ENCODE measurements around the gene GMPPB.
A peak's percentile ranks its signal among the peaks of the same experiment; 100 is the strongest.

Gene GMPPB

DNA sequence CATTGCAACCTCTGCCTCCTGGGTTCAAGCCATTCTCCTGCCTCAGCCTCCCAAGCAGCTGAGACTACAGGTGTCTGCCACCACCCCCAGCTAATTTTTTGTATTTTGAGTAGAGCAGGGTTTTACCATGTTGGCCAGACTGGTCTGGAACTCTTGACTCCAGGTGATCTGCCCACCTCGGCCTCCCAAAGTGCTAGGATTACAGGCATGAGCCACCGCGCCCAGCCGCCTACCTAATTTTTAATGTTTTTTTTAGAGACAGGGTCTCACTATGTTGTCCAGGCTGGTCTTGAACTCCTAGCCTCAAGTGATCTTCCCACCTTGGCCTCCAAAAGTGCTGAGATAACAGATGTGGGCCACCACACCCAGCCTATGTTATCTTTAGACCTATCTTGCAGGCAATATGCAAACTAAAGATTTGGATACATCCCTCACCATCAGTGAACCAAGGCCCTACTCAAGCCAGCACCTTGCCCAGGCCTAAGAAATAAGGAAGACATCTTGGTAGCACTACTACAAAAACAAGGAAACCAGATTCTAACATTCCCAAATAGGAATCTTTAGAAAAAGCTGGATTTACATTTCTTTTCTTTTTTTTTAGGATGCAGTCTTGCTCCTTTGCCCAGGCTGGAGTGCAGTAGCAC lies 6.3 kb upstream of the GMPPB start:
- no peak for DNase-seq (ENCODE audit: low read depth in 2 of 2, low spot score in 1 of 2)

GRCh38 chr3:49727924-49728361 lies 4.2 kb upstream of the GMPPB start:
- DNase-seq (ENCODE audit: low read depth in 2 of 2, low spot score in 1 of 2) = no peak

DNA sequence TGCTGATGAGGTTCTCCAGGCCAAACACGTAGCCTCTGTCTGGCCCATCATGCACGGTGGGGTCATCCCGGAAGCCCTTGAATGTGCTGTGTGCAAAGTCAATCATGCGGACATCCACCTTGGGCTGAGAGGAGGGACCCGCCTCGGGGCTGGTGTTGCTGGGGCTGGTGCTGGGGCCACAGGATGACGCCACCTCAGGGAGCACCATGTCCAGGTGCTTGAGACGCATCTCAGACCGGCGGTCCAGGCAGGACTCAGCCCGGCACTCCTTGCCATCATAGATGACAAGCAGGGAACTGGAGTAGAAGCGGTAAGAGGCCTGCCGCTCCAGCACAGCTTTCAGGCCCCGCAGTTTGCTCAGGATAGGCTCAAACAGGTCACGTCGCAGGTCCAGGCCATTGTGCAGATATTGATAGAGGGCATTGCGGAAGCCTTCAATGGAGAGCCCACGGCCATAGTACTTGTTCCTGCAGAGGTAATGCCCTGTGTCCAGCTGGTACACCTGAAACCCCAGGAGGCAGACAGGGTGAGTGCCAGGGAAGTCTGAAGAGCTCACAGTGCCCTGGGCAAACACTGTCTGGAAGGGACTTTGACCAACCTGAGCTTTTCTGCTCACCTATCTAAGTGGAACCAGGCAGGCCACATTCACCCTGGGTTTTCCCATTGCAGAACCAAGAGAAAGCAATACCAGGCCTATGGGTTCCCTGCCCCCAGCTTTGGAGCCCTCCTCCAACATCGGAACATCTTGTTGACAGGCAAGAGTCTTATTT lies 3.6 kb upstream of the GMPPB start:
- DNase-seq (ENCODE audit: low read depth in 2 of 2, low spot score in 1 of 2) = no peak

DNA sequence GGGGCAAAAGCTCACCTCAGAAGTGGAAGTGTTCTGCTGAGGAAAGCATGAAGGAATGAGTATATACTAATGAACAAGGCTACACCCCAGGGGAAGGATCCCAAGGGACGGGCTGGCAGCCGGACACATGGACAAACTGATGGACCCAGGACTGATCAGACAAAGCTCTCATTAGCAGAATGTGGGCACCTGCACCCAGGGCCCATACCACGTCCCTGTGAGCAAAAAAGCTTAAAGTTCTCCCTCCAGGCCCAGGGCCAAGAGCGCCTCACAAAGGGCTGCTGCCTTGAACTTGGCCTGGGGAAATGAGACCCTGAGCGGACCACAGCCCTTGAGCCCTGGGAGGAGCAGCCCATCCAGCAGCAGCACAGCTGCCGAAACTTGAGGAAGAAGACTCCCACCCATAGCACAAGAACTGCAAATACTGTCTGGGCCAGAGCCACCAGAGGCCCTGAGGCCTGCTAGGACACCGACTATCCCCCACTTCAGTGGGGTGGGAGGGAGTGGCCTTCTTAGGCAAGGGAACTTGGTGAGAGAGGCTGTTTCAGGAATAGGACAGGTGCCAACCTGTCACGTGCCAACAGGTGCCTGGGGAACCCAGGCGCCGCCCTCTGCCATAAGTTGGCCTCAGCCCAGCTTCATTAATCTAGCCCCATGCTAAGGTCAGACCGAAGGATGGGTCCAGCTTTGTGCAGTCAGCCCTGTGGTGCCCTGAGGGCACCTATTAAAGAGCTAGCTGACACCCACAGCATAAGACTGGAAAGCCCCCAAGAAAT lies 2.3 kb upstream of the GMPPB start:
- DNase-seq (ENCODE audit: low read depth in 2 of 2, low spot score in 1 of 2) = no peak

GRCh38 chr3:49724586-49724985 lies 835 bp upstream of the GMPPB start:
- no peak for DNase-seq (ENCODE audit: low read depth in 2 of 2, low spot score in 1 of 2)

DNA sequence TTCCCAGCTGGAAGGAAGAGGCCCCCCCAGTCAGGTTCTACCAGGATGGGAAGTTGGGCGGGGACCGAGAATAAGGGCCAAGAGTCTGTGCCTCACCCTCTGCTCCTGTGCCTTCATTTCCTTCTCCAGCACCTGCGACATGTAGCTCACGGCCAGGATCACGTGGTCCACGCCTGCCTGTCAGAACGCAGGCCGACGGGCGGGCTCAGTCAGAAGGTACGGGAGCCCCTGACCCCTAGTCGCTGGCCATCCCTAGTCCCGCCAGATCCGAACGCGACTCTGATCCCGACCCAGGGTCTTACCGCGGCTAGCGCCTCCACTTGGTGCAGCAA lies 489 bp downstream of the GMPPB start:
- DNase-seq (ENCODE audit: low read depth in 2 of 2, low spot score in 1 of 2) = peak in 1 of 2 donors; percentile 17

- no peak for DNase-seq (ENCODE audit: low read depth in 2 of 2, low spot score in 1 of 2)
These were observed 855 bp downstream of the GMPPB start for GRCh38 chr3:49722896-49723295.

DNA sequence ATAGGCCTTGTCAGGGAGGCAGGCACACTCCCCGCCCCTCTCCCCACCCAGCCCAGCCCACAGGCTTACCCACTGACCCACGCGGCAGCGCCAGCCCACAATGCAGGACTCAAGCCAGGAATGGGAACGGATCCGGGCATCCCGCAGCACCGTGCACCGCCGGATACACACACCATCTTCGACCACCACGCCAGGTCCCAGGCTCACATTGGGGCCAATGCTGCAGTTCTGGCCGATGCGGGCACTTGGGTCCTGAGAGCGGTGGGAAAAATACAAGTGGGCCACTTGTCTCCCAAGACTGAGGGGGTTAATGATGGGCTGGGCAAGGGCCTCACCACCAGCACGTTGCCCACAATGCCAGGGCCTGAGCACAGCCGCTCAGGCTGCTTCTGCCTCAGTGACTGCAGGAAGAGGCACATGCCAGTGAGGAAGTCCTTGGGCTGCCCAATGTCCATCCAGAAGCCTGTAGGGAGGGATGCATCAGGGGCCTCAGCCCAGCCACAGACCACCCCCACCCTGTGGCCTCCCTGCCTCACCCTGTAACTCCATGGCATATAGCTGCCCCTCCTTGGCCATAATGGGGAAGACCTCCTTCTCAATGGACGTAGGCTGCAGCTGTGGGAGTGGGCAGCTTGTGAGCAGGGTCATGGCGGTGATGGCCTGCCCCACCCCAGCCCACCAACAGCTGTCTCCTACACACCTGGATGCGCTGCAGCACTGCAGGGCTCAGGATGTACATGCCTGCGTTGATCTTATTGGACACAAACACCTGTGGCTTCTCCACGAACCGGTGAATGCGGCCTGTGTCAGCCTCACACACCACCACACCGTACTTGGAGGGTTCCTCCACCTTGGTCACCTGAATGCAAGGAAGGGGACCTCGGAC lies 1.6 kb downstream of the GMPPB start:
- DNase-seq (ENCODE audit: low read depth in 2 of 2, low spot score in 1 of 2) = no peak

DNA sequence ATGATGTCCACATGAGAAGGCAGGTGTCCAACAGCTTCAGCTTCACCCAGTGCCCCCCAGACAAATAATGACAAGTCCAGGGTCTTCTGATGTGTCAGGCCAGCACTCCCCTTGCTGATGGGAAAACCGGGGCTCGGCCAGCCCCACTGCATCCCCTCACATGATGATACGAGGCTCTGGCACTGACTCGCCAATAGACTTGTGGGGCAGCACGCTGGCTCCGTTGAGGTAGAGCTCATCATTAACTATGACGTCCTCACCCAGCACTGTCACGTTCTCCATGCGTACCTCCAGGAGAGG lies 2.2 kb downstream of the GMPPB start:
- no peak for DNase-seq (ENCODE audit: low read depth in 2 of 2, low spot score in 1 of 2)

DNA sequence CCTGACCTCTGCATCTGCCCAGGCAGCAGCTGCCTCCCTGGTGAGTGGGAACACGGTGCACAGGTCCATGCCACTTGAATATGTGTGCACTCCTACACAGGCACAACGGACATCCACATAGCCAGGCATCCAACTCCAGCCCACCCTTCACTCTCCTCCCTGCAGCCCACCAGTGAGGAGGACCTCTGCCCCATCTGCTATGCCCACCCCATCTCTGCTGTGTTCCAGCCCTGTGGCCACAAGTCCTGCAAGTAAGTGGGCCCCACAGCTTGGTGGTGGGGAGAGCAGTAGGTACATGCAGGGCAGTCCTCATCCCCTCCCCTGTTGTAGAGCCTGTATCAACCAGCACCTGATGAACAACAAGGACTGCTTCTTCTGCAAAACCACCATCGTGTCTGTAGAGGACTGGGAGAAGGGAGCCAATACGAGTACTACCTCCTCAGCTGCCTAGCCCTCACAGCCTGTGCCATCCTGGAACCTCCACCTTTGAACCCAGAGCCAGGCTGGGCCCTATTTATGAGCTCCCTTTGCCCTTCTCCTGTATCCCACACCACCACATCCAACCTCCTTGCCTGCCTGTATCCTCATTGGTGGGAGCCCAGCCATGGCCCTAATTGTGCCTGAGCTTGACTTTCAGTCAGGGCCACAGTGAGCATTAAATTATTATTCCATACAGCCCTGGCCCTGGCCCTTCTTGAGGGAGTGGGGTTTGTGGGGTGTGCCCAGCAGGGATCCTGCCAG lies 2.7 kb downstream of the GMPPB start:
- no peak for DNase-seq (ENCODE audit: low read depth in 2 of 2, low spot score in 1 of 2)

DNA sequence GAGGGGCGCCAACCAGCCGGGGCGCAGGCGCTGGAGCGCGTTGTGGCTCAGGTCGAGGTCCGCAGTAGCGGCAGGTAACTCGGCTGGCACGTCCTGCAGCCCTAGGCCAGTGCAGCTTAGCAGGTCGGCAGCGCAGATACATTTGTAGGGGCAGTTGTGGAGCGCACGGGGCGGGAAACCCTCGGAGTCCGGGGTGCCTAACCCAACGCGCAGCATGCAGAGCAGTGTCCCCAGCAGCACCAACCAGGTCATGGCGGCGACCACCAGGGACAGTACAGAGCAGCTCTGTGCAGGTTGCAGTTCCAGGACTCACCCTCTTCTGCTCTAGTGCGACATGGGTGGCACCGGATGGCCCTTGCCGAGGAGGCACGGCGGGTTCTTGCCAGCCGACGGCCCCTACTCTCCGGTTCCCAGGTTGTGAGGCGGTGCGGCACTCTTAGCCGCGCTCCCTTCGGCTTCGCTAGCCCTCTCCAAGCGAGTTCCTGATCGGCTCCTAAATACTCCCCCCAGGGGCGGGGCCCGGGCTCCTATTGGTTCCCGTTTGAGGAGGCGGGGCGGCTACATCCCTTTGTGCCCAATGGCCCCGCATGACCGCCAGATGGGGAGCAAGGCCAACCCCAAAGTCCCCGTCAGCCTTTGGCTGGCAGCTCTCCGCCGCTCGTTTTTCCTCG lies 4.4 kb downstream of the GMPPB start, which contains the start of gene AMIGO3:
Gene AMIGO3, minus strand, starts transcription at position 471 of the 671 bp plus-strand sequence. Its CDS starts 219 bp downstream, at position 252.
- peak; percentile 72 to 82 for DNase-seq (ENCODE audit: low read depth in 2 of 2, low spot score in 1 of 2)

- no peak for DNase-seq (ENCODE audit: low read depth in 2 of 2, low spot score in 1 of 2)
These were observed 4.9 kb downstream of the GMPPB start for GRCh38 chr3:49718858-49719213.

DNA sequence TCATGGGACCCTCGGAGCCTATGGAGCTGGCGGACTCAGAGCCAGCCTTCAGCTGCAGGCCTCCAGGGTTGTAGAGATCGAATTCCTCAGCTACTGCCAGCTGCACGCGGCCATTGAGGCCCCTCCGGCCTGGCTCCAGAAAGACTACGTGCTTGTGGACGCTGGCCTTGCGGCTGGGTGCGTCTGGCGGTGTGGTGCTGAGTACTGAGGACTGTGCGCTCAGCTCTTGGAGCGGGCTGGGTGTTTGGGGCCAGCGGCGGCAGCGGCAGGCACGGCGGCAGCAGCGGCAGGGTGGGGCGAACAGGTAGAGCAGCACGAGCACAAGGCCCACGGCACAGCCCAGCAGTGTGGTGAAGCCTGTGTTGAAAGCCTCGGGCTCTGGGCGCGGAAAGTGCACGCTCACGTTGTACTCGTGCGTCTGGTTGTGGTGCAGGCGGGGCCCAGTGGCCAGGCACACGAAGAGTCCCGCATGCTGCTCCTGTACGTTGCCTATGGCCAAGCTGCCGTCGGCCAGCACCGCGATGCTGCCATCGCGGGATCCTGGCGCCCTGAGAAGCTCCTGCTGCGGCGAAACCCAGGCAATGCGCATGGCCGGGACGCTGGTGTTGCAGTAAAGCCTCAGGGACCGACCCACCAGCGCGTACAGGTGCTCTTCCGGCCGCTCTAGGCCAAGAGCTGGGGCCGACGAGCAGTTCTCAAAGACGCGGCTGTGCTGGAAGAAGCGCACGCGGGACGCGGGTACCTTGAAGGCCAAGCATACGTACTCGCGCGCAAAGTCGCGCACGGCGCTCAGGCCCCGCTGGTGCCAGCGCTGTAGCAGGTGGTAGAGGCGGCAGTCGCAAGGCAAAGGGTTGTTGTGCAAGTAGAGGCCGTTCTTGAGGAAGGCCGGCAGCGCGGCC lies 5.5 kb downstream of the GMPPB start:
- no peak for DNase-seq (ENCODE audit: low read depth in 2 of 2, low spot score in 1 of 2)

DNA sequence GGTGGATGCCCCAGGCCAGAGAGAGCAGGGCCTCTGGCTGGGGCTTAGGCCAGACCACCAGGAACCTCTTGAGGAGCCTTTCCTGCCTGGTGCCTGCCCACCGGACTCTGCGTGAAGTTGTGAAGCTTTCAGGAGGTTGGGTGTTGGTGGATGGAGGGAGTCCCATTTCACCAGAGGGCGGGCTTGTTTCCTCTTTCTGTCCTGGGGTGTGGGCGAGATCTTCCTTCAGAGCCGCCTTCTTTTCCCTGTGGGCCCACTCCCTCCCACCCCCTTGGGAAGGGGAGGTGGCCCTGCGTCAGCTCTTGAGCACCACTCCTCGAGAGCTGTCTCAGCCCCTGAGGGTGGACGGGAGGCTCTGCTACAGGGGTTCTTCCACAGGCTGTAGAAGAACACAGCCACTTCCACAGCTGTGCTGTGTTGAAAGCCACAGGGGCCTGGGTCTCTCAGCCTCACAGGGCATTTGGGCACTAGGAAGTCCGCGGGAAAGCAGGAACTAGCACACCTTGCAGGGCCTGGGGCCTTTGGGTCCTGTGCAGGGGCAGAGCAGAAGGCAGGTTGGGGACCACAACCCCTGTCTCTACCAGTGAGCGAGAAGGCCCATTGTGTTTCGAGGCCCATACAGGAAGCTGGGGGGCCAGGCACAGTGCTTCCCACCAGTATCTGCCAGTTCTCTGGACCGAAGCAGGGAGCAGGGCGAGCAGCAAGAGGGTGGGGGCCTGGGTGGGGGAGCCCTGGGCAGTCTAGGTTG lies 6.4 kb downstream of the GMPPB start:
- no peak for DNase-seq (ENCODE audit: low read depth in 2 of 2, low spot score in 1 of 2)

DNA sequence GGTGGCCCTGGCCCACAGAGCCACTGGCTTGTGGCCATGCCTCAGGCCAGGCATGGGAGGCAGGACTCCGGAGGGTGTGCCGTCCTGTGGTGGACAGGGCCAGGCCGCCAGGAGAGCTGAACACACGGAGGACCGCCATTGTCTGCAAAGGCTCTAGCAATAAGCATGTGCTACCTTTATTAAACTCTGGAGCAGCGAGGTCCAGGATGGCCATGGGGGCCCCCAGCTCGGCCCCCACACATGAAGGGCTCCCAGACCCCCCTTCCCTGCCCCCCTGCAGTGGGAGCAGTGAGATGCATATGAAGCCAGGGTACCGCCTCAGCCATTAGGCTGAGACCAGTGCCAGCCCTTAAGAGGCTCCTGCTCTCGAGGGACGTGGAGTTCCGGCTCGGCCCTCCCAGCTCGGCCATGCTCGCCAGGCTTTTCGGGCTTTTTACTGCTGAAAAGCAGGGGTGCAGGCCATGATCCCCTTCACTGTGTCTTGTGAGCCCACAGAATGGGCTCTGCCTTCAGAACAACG lies 7.0 kb downstream of the GMPPB start:
- DNase-seq (ENCODE audit: low read depth in 2 of 2, low spot score in 1 of 2) = no peak

GRCh38 chr3:49716169-49716568 lies 7.6 kb downstream of the GMPPB start:
- no peak for DNase-seq (ENCODE audit: low read depth in 2 of 2, low spot score in 1 of 2)

GRCh38 chr3:49715611-49716121 lies 8.1 kb downstream of the GMPPB start:
- no peak for DNase-seq (ENCODE audit: low read depth in 2 of 2, low spot score in 1 of 2)
